HEK293 (cell line): ENCODE results near the gene DOCK1.

Experiments used
- CTCF ChIA-PET: fragments of 350-600 bp; formaldehyde crosslinking; extraction: SDS; loops from one replicate; lab custom pipeline; 2021; ENCODE audit warnings: antibody characterized with exemption; lab: Yijun Ruan, JAX
- POLR2A ChIA-PET: fragments of 300-600 bp; formaldehyde crosslinking; extraction: SDS; loops from one replicate; lab custom pipeline; 2020; ENCODE audit warnings: antibody characterized with exemption, inconsistent platforms; lab: Yijun Ruan, JAX
- H3K27ac ChIP-seq: fragments of 200-500 bp; sonication (Bioruptor generic); 2 replicates; pipeline ENCODE4 v1.5.1; 2014; ENCODE audit warnings: low read depth, low read length, control low read depth, inconsistent platforms; ENCODE audit errors: extremely low read depth
- H3K36me3 ChIP-seq, 2 experiments: fragments of 200-500 bp in 1 of 2; sonication (Bioruptor generic) in 1 of 2; 1 replicate in 1 of 2; 2 replicates in 1 of 2; pipeline ENCODE4 v1.5.1; 2014 to 2017; ENCODE audit warnings: inconsistent platforms in 2 of 2, low read length in 2 of 2; ENCODE audit not compliant: control insufficient read depth in 2 of 2, insufficient read depth in 1 of 2
- H3K4me1 ChIP-seq: fragments of 200-500 bp; sonication (Bioruptor generic); 2 replicates; pipeline ENCODE4 v1.5.1; 2014; ENCODE audit warnings: mild to moderate bottlenecking, low read length, inconsistent platforms; ENCODE audit not compliant: control insufficient read depth, insufficient read depth
- H3K4me3 ChIP-seq: 2 replicates; pipeline ENCODE4 v1.5.1; 2011; ENCODE audit warnings: low read depth, mild to moderate bottlenecking, control low read depth, low read length, moderate library complexity
- H3K9me3 ChIP-seq: fragments of 200-500 bp; sonication (Bioruptor generic); 2 replicates; pipeline ENCODE4 v1.5.1; 2014; ENCODE audit warnings: low read depth, low read length, inconsistent platforms; ENCODE audit not compliant: control insufficient read depth, insufficient read depth
- BCL11B ChIP-seq: fragments of 450-650 bp; formaldehyde crosslinking; IDR thresholded peaks from 2 replicates; pipeline ENCODE4 v1.5.1; 2016; ENCODE audit warnings: low read depth, missing biosample characterization, missing genetic modification characterization
- EGR2 ChIP-seq: fragments of 450-650 bp; formaldehyde crosslinking; IDR thresholded peaks from 2 replicates; pipeline ENCODE4 v1.5.1; 2016; ENCODE audit warnings: low read depth, missing biosample characterization, missing genetic modification characterization
- KLF9 ChIP-seq: fragments of 450-650 bp; formaldehyde crosslinking; IDR thresholded peaks from 2 replicates; pipeline ENCODE4 v1.5.1; 2016; ENCODE audit warnings: missing biosample characterization, missing genetic modification characterization, low read depth
- MZF1 ChIP-seq: fragments of 450-650 bp; formaldehyde crosslinking; IDR thresholded peaks from 2 replicates; pipeline ENCODE4 v1.5.1; 2017; ENCODE audit warnings: missing biosample characterization, missing genetic modification characterization, borderline replicate concordance
- SP7 ChIP-seq: fragments of 450-650 bp; formaldehyde crosslinking; IDR thresholded peaks from 2 replicates; pipeline ENCODE4 v1.5.1; 2016; ENCODE audit warnings: missing biosample characterization, missing genetic modification characterization
- ZBTB17 ChIP-seq: fragments of 450-650 bp; formaldehyde crosslinking; IDR thresholded peaks from 2 replicates; pipeline ENCODE4 v1.5.1; 2016; ENCODE audit warnings: missing biosample characterization, missing genetic modification characterization
- ZNF214 ChIP-seq: fragments of 450-650 bp; formaldehyde crosslinking; IDR thresholded peaks from 2 replicates; pipeline ENCODE4 v1.5.1; 2017; ENCODE audit warnings: missing biosample characterization, mild to moderate bottlenecking, missing genetic modification characterization, borderline replicate concordance
- ZNF23 ChIP-seq: fragments of 450-650 bp; formaldehyde crosslinking; IDR thresholded peaks from 2 replicates; pipeline ENCODE4 v1.5.1; 2016; ENCODE audit warnings: missing biosample characterization, missing genetic modification characterization, borderline replicate concordance
- ZNF292 ChIP-seq: fragments of 450-650 bp; formaldehyde crosslinking; IDR thresholded peaks from 2 replicates; pipeline ENCODE4 v1.5.1; 2016; ENCODE audit warnings: low read depth, missing biosample characterization, missing genetic modification characterization, borderline replicate concordance
- ZNF362 ChIP-seq: fragments of 450-650 bp; formaldehyde crosslinking; IDR thresholded peaks from 2 replicates; pipeline ENCODE4 v1.5.1; 2016; ENCODE audit warnings: missing biosample characterization, missing genetic modification characterization
- ZNF473 ChIP-seq: fragments of 450-650 bp; formaldehyde crosslinking; IDR thresholded peaks from 2 replicates; pipeline ENCODE4 v1.5.1; 2017; ENCODE audit warnings: missing biosample characterization, missing genetic modification characterization
- ZNF548 ChIP-seq: fragments of 450-650 bp; formaldehyde crosslinking; IDR thresholded peaks from 2 replicates; pipeline ENCODE4 v1.5.1; 2016; ENCODE audit warnings: missing biosample characterization, missing genetic modification characterization
- ZNF629 ChIP-seq: fragments of 450-650 bp; formaldehyde crosslinking; IDR thresholded peaks from 2 replicates; pipeline ENCODE4 v1.5.1; 2017; ENCODE audit warnings: missing biosample characterization, missing genetic modification characterization
- ZNF654 ChIP-seq: fragments of 450-650 bp; formaldehyde crosslinking; IDR thresholded peaks from 2 replicates; pipeline ENCODE4 v1.5.1; 2016; ENCODE audit warnings: low read depth, missing biosample characterization, missing genetic modification characterization
- ZNF664 ChIP-seq: fragments of 450-650 bp; formaldehyde crosslinking; IDR thresholded peaks from 2 replicates; pipeline ENCODE4 v1.5.1; 2016; ENCODE audit warnings: missing biosample characterization, missing genetic modification characterization
- TF ChIP-seq, protein P1 (sequence below): fragments of 450-650 bp; formaldehyde crosslinking; IDR thresholded peaks from 2 replicates; pipeline ENCODE4 v1.5.1; 2017; ENCODE audit warnings: missing biosample characterization, missing genetic modification characterization
- TF ChIP-seq, protein P2 (sequence below): fragments of 450-650 bp; formaldehyde crosslinking; IDR thresholded peaks from 2 replicates; pipeline ENCODE4 v1.5.1; 2016; ENCODE audit warnings: missing biosample characterization, missing genetic modification characterization, borderline replicate concordance
- TF ChIP-seq, protein P3 (sequence below): fragments of 450-650 bp; formaldehyde crosslinking; IDR thresholded peaks from 2 replicates; pipeline ENCODE4 v1.5.1; 2016; ENCODE audit warnings: missing biosample characterization, missing genetic modification characterization
- TF ChIP-seq, protein P4 (sequence below): fragments of 450-650 bp; formaldehyde crosslinking; conservative IDR thresholded peaks from 2 replicates; pipeline ENCODE4 v1.5.1; 2016; ENCODE audit warnings: low read depth, missing biosample characterization, missing genetic modification characterization

Gene DOCK1

GRCh38 chr10:127462643-127463295 is 557.5 kb downstream of the DOCK1 start:
- ChIA-PET POLR2A (no interaction called here), CTCF (no interaction called here)
- Histone ChIP-seq H3K36me3 (no peaks in the 10 kb centered on the region), H3K9me3 (no peaks in the 10 kb centered on the region), H3K4me3 (no peak overlapping the region), H3K4me1 (no peaks in the 10 kb centered on the region)
- TF ChIP-seq ZNF473 (tag by site-specific recombination) (no peak), ZNF654 (tag by site-specific recombination) (no peak), ZNF362 (tag by site-specific recombination) (no peak), ZNF23 (tag by site-specific recombination) (no peak)
- TF ChIP-seq, all 188 proteins: peak for 0
- no peak overlapping the region for H3K27ac ChIP-seq

- no peaks in the 10 kb centered on the region for H3K9me3 ChIP-seq
- H3K4me1 ChIP-seq = no peaks in the 10 kb centered on the region
- CTCF ChIA-PET = no interaction called here
- no peak for TF ChIP-seq ZNF214
- TF ChIP-seq ZNF629 = no peak
- no peak for TF ChIP-seq ZBTB17 (tag by site-specific recombination)
- TF ChIP-seq, protein P1, sequence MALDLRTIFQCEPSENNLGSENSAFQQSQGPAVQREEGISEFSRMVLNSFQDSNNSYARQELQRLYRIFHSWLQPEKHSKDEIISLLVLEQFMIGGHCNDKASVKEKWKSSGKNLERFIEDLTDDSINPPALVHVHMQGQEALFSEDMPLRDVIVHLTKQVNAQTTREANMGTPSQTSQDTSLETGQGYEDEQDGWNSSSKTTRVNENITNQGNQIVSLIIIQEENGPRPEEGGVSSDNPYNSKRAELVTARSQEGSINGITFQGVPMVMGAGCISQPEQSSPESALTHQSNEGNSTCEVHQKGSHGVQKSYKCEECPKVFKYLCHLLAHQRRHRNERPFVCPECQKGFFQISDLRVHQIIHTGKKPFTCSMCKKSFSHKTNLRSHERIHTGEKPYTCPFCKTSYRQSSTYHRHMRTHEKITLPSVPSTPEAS (tag by site-specific recombination) = no peak
- TF ChIP-seq BCL11B (tag by site-specific recombination) = no peak
- no peak for TF ChIP-seq ZNF548 (tag by site-specific recombination)
- TF ChIP-seq SP7 (tag by site-specific recombination) = no peak
- no peak for TF ChIP-seq KLF9
- no peak for TF ChIP-seq MZF1 (tag by site-specific recombination)
- TF ChIP-seq ZNF292 (tag by site-specific recombination) = no peak
- TF ChIP-seq, protein P2, sequence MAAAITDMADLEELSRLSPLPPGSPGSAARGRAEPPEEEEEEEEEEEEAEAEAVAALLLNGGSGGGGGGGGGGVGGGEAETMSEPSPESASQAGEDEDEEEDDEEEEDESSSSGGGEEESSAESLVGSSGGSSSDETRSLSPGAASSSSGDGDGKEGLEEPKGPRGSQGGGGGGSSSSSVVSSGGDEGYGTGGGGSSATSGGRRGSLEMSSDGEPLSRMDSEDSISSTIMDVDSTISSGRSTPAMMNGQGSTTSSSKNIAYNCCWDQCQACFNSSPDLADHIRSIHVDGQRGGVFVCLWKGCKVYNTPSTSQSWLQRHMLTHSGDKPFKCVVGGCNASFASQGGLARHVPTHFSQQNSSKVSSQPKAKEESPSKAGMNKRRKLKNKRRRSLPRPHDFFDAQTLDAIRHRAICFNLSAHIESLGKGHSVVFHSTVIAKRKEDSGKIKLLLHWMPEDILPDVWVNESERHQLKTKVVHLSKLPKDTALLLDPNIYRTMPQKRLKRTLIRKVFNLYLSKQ (tag by site-specific recombination) = no peak
- no peak for TF ChIP-seq ZNF664
- TF ChIP-seq, protein P3, sequence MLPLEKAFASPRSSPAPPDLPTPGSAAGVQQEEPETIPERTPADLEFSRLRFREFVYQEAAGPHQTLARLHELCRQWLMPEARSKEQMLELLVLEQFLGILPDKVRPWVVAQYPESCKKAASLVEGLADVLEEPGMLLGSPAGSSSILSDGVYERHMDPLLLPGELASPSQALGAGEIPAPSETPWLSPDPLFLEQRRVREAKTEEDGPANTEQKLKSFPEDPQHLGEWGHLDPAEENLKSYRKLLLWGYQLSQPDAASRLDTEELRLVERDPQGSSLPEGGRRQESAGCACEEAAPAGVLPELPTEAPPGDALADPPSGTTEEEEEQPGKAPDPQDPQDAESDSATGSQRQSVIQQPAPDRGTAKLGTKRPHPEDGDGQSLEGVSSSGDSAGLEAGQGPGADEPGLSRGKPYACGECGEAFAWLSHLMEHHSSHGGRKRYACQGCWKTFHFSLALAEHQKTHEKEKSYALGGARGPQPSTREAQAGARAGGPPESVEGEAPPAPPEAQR = no peak
- no peak for TF ChIP-seq EGR2 (tag by site-specific recombination)
- TF ChIP-seq, protein P4, sequence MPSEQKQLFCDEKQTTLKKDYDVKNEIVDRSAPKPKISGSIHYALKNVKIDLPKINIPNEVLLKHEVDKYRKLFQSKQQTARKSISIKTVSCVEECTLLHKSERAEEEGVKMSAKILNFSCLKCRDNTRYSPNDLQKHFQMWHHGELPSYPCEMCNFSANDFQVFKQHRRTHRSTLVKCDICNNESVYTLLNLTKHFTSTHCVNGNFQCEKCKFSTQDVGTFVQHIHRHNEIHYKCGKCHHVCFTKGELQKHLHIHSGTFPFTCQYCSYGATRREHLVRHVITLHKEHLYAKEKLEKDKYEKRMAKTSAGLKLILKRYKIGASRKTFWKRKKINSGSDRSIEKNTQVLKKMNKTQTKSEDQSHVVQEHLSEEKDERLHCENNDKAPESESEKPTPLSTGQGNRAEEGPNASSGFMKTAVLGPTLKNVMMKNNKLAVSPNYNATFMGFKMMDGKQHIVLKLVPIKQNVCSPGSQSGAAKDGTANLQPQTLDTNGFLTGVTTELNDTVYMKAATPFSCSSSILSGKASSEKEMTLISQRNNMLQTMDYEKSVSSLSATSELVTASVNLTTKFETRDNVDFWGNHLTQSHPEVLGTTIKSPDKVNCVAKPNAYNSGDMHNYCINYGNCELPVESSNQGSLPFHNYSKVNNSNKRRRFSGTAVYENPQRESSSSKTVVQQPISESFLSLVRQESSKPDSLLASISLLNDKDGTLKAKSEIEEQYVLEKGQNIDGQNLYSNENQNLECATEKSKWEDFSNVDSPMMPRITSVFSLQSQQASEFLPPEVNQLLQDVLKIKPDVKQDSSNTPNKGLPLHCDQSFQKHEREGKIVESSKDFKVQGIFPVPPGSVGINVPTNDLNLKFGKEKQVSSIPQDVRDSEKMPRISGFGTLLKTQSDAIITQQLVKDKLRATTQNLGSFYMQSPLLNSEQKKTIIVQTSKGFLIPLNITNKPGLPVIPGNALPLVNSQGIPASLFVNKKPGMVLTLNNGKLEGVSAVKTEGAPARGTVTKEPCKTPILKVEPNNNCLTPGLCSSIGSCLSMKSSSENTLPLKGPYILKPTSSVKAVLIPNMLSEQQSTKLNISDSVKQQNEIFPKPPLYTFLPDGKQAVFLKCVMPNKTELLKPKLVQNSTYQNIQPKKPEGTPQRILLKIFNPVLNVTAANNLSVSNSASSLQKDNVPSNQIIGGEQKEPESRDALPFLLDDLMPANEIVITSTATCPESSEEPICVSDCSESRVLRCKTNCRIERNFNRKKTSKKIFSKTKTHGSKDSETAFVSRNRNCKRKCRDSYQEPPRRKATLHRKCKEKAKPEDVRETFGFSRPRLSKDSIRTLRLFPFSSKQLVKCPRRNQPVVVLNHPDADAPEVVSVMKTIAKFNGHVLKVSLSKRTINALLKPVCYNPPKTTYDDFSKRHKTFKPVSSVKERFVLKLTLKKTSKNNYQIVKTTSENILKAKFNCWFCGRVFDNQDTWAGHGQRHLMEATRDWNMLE (tag by site-specific recombination) = no peak
- TF ChIP-seq, all 188 proteins: peak for 0
- POLR2A ChIA-PET = no interaction called here
- H3K27ac ChIP-seq = no peak overlapping the region
- H3K36me3 ChIP-seq = no peaks in the 10 kb centered on the region
- H3K4me3 ChIP-seq = no peak overlapping the region
Measured at GRCh38 chr10:127463548-127463947, 558.3 kb downstream of the DOCK1 start.
